SIG-M5 treated with dmso at 0.1 percent for 504 hours (cell line): Measurements from ENCODE around the gene AP2S1.
"Not testable (repeated sequence)": the region's sequence is repeated elsewhere in the genome, so short reads cannot be mapped to it uniquely, and the experiment has no call there.

Source experiments
- DNase-seq: peaks from one replicate; lab custom pipeline; 2025; ENCODE audit not compliant: unreplicated experiment; lab: John Stamatoyannopoulos, UW

Gene AP2S1

GRCh38 chr19:46850228-46851203 lies at the start of gene AP2S1:
AP2S1 (minus strand) TSS chr19:46850846; CDS start chr19:46850766, 80 bp downstream.
- DNase-seq: peak; percentile 99

DNA sequence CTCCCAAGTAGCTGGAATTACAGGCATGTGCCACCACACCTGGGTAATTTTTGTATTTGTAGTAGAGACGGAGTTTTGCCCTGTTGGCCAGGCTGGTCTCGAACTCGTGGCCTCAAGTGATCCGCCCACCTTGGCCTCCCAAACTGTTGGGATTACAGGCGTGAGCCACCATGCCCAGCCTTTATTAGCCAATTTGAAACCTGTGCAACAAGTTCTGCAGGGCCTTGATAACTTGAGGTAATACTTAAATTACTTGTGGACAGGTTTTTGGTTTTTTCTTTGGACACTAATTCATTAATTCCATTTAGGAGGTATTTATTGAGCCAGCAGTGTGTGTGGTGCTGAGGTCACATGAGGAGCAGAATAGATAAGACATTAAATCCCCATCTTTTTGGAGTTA lies 49.7 kb upstream of the AP2S1 start:
- DNase-seq: no peak

GRCh38 chr19:46898731-46899130 lies 48.1 kb upstream of the AP2S1 start:
- DNase-seq: no peak

GRCh38 chr19:46896076-46896794 lies 45.6 kb upstream of the AP2S1 start:
- DNase-seq: no peak

DNA sequence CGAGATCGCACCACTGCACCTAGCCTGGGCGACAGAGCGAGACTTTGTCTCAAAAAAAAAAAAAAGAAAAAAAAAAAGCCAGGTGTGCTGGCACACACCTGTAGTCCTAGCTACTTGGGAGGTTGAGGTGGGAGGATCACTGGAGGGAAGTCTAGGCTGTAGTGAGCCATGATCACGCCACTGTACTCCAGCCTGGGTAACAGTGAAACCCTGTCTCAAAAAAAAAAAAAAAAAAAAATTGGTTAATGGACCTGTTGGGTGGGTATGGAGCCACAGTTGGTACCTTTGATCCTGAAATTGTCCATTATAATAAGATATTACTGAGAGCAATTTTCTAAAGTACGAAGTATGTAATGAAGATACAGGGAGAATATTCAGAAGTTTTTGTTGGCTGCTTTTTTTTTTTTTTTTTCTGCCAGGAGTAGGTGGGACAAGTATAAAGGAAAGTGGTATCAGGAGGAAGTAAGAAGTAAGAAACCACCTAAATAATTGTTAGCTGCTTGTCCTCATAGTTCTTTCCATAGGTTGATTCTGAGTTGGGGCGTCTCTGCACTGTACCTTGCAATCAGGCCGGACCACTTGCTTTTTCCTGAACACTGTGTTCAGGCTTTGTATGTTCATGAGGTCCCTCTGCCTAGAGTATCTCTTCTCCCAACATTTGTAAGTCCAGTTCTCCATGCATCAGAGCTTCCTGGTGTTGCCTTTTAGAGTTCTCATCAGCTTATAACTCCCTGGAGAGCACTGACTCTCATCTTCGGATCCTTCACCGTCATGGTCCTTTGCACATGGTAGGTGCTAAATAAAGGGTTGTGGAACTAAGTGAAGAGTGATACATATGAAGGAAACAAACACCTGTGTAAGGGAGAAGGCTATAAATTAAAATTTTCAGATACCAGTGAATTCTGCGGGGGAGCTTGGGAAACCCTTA lies 41.9 kb upstream of the AP2S1 start:
- DNase-seq: no peak

GRCh38 chr19:46890423-46891170 lies 40.0 kb upstream of the AP2S1 start:
- peak; percentile 27 for DNase-seq

DNA sequence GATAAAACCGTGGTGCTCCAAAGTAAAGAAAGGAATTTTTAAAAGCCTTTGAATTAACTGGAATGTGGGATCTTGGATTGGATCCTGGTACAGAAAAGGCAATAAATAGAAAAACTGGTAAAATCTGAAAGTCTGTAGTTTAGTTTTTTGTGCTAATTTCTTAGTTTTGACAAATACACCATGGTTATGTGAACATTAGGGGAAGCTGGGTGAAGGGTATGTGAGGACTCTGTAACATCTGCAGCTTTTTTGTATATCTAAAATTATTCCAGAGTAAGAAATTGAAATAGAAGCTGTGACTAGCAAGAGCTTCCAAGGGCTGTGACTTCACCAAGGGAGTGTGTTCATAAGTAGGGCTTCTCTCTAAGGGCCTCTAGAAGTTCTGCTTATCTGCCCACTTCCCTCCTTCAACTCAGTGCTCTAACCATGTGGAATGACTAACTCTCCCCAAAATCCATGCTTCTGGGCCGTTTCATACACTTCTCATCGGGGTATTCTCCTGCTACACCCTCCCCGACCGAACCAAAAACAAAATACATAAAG lies 36.7 kb upstream of the AP2S1 start:
- DNase-seq: no peak

DNA sequence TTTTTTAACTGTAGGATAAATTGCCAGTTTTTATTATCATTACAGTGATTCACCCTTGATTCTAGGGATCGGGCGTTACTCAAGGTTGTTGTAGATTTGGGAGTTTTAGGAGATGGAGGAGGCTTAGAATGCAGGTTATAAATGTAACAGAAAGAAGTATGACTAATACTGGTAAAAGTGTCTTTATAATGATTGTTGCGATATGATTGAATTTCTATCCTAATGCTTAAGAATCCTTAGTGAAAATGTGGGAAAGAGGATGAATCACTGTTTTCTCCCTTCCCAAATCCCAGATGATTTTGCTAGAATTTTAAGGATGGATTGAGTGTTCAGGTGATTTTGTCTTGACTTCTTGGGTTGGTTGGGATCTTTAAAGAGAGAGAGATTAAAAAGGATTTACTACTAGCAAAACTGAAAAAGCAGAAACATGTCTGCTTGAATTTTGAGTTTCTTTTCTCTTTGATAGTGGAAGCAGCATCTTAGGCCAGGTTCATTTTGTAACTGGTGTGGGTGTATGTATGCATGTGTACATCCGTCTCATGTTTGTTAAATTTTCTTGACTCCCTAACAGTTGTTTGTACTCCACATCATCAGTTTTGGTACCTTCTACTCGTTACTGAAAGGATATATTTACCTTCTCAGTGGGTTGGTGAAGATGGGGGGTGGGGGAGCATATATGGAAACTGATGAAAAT lies 36.0 kb upstream of the AP2S1 start:
- DNase-seq: no peak

DNA sequence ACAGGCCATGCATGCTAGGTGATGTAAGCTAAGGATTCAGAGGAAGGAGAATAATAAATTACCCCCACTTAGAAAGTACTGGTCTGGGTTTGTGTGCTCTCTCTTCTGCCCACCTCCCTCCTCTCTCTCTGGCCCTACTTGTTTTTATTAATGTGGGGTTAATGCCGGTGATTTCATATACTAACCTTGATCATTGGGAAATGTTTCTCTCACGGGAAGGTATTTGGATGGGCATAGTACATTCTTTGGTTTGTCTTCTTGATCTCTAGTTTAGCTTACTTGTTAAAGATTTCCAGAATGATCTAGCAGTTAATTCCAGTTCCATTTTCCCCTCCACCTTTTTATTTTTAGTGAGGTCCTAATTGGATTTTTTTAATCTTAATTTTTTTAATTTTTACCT lies 34.8 kb upstream of the AP2S1 start:
- no peak for DNase-seq

GRCh38 chr19:46882751-46883150 lies 32.1 kb upstream of the AP2S1 start:
- not testable (repeated sequence) for DNase-seq

DNA sequence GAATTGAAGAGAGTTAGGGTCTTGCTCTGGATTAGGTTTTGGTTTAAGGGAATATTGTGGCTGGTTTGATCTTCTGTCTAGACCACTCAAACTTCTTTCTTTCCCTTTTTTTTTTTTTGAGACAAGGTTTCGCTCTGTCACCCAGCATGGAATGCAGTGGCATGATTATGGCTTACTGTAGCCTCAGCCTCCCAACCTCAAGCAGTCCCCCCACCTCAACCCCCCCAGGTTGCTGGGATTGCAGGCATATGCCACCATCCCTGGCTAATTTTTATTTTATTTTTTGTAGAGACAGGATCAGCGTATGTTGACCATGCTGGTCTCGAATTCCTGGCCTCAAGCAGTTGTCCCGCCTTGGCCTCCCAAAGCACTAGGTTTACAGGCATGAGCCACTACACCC lies 31.4 kb upstream of the AP2S1 start:
- no peak for DNase-seq

GRCh38 chr19:46881092-46881491 lies 30.4 kb upstream of the AP2S1 start:
- no peak for DNase-seq

GRCh38 chr19:46880431-46880830 lies 29.8 kb upstream of the AP2S1 start:
- no peak for DNase-seq

DNA sequence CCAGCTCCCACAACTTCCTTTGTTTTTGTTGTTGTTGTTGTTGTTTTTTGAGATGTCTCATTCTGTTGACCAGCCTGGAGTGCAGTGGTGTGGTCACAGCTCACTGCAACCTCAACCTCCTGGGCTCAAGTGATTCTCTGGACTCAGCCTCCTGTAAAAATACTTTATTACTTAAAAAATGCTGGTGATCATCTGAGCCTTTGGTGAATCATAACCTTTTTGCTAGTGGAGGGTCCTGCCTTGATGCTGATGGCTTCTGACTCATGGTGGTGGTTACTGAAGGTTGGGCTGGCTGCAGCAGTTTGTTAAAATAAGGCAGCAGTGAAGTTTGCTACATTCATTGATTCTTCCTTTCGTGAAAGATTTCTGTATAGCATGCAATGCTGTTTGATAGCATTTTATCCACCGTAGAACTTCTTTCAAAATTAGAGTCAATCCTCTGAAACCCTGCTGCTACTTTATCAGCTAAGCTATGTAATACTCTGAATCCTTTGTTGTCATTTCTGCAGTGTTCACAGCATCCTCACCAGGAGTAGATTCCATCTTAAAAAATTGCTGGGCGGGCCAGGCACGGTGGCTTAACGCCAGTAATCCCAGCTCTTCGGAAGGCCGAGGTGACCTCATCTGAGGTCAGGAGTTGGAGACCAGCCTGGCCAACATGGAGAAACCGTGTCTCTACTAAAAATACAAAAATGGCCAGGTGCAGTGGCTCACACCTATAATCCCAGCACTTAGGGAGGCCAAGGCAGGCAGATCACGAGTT lies 28.1 kb upstream of the AP2S1 start:
- no peak for DNase-seq

DNA sequence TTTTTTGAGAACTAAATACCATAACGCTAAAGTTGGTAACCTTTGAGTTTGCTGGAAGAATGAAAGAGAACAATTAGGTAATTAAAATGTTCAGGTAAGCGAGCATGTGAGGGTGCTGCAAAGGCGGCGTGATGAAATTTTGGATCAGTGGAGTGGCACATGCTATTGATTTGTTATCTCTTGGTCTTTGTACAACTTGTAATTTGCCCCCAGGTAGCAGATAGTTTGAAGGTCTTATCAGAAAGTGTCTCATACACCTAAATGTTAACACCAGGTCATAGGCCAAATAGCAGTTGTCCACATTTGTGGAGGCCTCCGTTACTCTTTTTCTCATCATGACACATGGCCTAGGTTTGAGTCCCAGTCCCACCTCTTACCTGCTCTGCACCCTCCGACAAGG lies 25.0 kb upstream of the AP2S1 start:
- DNase-seq: no peak

DNA sequence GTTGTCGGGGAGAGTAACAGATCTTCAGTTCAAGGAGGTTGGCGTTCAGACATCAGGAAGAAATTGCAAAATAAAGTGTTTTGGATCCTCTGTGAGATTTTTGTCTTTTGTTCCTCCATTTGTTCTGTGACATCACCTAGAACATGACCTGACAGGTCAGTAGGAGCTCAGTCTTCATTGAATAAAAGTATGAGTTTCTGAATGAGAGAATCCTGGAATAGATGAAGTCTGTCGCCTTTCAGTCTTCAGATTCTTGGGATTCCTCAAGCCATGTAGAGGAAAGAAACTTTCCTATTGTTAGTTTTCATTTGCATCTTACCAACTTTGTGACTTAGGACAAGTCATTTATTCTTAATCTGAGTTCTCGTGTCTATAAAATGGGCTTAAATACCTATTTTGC lies 24.6 kb upstream of the AP2S1 start:
- DNase-seq: no peak

DNA sequence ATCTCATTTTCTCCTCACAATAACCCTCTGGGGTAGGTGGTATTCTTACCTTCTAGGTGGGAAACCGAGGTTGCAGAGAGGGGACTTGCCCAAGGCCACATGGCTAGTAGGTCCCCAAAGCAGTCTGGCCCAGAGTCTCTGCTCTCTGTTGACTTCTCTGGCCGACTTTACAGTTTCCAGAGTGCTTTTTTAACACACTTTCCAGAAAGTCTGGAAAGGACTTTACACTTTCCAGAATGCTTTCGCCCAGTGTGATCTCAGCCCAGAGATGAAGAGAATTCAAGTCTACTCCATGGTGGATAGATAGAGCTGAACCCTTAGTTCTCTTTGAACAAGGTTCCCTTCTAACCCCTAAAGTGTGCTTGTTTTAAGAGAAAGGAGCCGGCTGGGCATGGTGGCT lies 22.3 kb upstream of the AP2S1 start:
- no peak for DNase-seq

GRCh38 chr19:46871173-46871572 lies 20.5 kb upstream of the AP2S1 start:
- not testable (repeated sequence) for DNase-seq
